Measurements from ENCODE around the gene RBPJL. TPM values are rescaled to one million over a fixed set of nuclear protein-coding genes. Genes with fewer than 3 reads are reported as not detected.

The RBPJL gene
- total and polyA plus RNA-seq, 2 of the 13 experiments (the other 11 are each of a cell fraction or from before 2014, with no cell fraction given): not detected

GRCh38 chr20:45346851-45347250 lies 40.2 kb downstream of the RBPJL start:
- Histone ChIP-seq H2AFZ (ENCODE audit: low read length) (no peak overlapping the region), H3K4me2 (ENCODE audit: low read depth, low read length) (peak overlapping the region; percentile 99), H3K27ac (ENCODE audit: extremely low read length, insufficient read depth, low read length) (no peak overlapping the region), H3K9ac (ENCODE audit: insufficient read depth, low read depth, low read length) (peak overlapping the region; percentile 76), H3K27me3 (ENCODE audit: control insufficient read depth in 1 of 2, insufficient read depth in 2 of 2, low read length in 2 of 2) (peaks cover 1 to 11% of the 10 kb centered on the region in 2 experiments; a peak in 2 of 5 replicates), H3K9me3 (ENCODE audit: low read length) (no peaks in the 10 kb centered on the region), H3K4me3 (replicated peaks in 1 of 3; ENCODE audit: insufficient read depth in 1 of 3, low read depth in 2 of 3, low read length in 3 of 3) (peak overlapping the region; percentile 79 to 87 (median 87)), H3K4me1 (ENCODE audit: insufficient read depth, low read length) (peaks cover 82% of the 10 kb centered on the region), H4K20me1 (ENCODE audit: insufficient read depth, low read length) (peaks cover 8% of the 10 kb centered on the region; the same call in 1 of the 2 replicates), H3K79me2 (ENCODE audit: insufficient read depth, low read length) (peaks cover 34% of the 10 kb centered on the region), H3K36me3 (replicated peaks in 1 of 2; ENCODE audit: control insufficient read depth in 1 of 2, insufficient read depth in 2 of 2, low read length in 2 of 2) (no peaks in the 10 kb centered on the region)
- FAIRE-seq: no peak
- 44% methylated on average over 5 of the region's 5 CpGs for WGBS (ENCODE audit: low lambda C conversion rate)
- TF ChIP-seq ZBTB3 (CRISPR knock-in tag; IDR thresholded peaks at IDR 0.05; ENCODE audit: borderline replicate concordance, low read depth): no peak
- TF ChIP-seq HDAC1 (CRISPR knock-in tag; IDR thresholded peaks at IDR 0.05): 0 out of 2 replicates have a peak, but pooled peaks have one; percentile 3
- 0 out of 2 replicates have a peak, but pooled peaks have one; percentile 26 for TF ChIP-seq ZNF124 (CRISPR knock-in tag; IDR thresholded peaks at IDR 0.05)
- intact Hi-C loops (cut with micrococcal nuclease; ENCODE audit: unreplicated experiment) (no loop called here), in situ Hi-C loops (cut with HindIII; ENCODE audit: extremely low pct_ligation_motif_present, low pct_unique_long_range_greater_than_20kb) (no loop called here)
- no TSS peak for BruUV-seq (replicated peaks)
- ATAC-seq: no peak
- ChIA-PET CTCF (ENCODE audit: low intra/inter-chr PET ratio, low total read pairs) (no interaction called here), POLR2A (interaction anchor here (0.7 to 29.5 kb wide), 9 partner anchors 4 to 462 kb away, joined by 3 to 1422 read pairs (median 5); partner anchors contain the start of genes PIGT, SDC4, SYS1 and YWHAB)
- DNase-seq (ENCODE audit: low spot score): no peak

GRCh38 chr20:45347297-45347935 lies 40.8 kb downstream of the RBPJL start:
- ATAC-seq (no peak), DNase-seq (ENCODE audit: low spot score) (no peak), FAIRE-seq (no peak)
- H3K27ac ChIP-seq (ENCODE audit: extremely low read length, insufficient read depth, low read length): peak overlapping the region; percentile 53
- peaks cover 1 to 11% of the 10 kb centered on the region in 2 experiments; a peak in 2 of 5 replicates for H3K27me3 ChIP-seq (ENCODE audit: control insufficient read depth in 1 of 2, insufficient read depth in 2 of 2, low read length in 2 of 2)
- peak overlapping the region; percentile 76 for H3K9ac ChIP-seq (ENCODE audit: insufficient read depth, low read depth, low read length)
- 3% methylated on average over 9 of the region's 10 CpGs for WGBS (ENCODE audit: low lambda C conversion rate)
- H3K4me1 ChIP-seq (ENCODE audit: insufficient read depth, low read length): peaks cover 76% of the 10 kb centered on the region
- no peaks in the 10 kb centered on the region for H3K36me3 ChIP-seq (replicated peaks in 1 of 2; ENCODE audit: control insufficient read depth in 1 of 2, insufficient read depth in 2 of 2, low read length in 2 of 2)
- ChIA-PET CTCF (ENCODE audit: low intra/inter-chr PET ratio, low total read pairs) (no interaction called here), POLR2A (interaction anchor here (0.7 to 29.5 kb wide), 10 partner anchors 4 to 463 kb away, joined by 3 to 1422 read pairs (median 4); partner anchors contain the start of genes PIGT, SDC4, SYS1 and YWHAB)
- no peaks in the 10 kb centered on the region for H3K9me3 ChIP-seq (ENCODE audit: low read length)
- BruUV-seq (replicated peaks): TSS peak; percentile 63
- peaks cover 8% of the 10 kb centered on the region; the same call in 1 of the 2 replicates for H4K20me1 ChIP-seq (ENCODE audit: insufficient read depth, low read length)
- no peak overlapping the region for H2AFZ ChIP-seq (ENCODE audit: low read length)
- in situ Hi-C loops (cut with HindIII; ENCODE audit: extremely low pct_ligation_motif_present, low pct_unique_long_range_greater_than_20kb): no loop called here
- H3K79me2 ChIP-seq (ENCODE audit: insufficient read depth, low read length): peaks cover 34% of the 10 kb centered on the region
- H3K4me2 ChIP-seq (ENCODE audit: low read depth, low read length): peak overlapping the region; percentile 99
- peak overlapping the region; percentile 79 to 87 (median 87) for H3K4me3 ChIP-seq (replicated peaks in 1 of 3; ENCODE audit: insufficient read depth in 1 of 3, low read depth in 2 of 3, low read length in 3 of 3)
- intact Hi-C loops (cut with micrococcal nuclease; ENCODE audit: unreplicated experiment): no loop called here
- TF ChIP-seq YEATS4 (CRISPR knock-in tag; IDR thresholded peaks at IDR 0.05; ENCODE audit: borderline replicate concordance): no peak
- peak; percentile 83; the same call in 1 of the 2 replicates for TF ChIP-seq NAIF1 (CRISPR knock-in tag; IDR thresholded peaks at IDR 0.05; ENCODE audit: borderline replicate concordance)
- no peak for TF ChIP-seq ZNF17 (CRISPR knock-in tag; IDR thresholded peaks at IDR 0.05)
- TF ChIP-seq ZBTB33 (CRISPR knock-in tag; IDR thresholded peaks at IDR 0.05): no peak
- TF ChIP-seq GPBP1L1 (CRISPR knock-in tag; IDR thresholded peaks at IDR 0.05): no peak
- 0 out of 2 replicates have a peak, but pooled peaks have one; percentile 16 for TF ChIP-seq HNF4A (CRISPR knock-in tag; IDR thresholded peaks at IDR 0.05)
- TF ChIP-seq NKX3-1 (CRISPR knock-in tag; IDR thresholded peaks at IDR 0.05): no peak
- TF ChIP-seq DBP (CRISPR knock-in tag; IDR thresholded peaks at IDR 0.05; ENCODE audit: not compliant biosample characterization): no peak
- TF ChIP-seq EZH2 (conservative IDR thresholded peaks at IDR 0.05; ENCODE audit: low read depth, low read length): no peak

Measured in HepG2 (cell line).